ENCODE measurements around the gene IMMP2L.

DNA sequence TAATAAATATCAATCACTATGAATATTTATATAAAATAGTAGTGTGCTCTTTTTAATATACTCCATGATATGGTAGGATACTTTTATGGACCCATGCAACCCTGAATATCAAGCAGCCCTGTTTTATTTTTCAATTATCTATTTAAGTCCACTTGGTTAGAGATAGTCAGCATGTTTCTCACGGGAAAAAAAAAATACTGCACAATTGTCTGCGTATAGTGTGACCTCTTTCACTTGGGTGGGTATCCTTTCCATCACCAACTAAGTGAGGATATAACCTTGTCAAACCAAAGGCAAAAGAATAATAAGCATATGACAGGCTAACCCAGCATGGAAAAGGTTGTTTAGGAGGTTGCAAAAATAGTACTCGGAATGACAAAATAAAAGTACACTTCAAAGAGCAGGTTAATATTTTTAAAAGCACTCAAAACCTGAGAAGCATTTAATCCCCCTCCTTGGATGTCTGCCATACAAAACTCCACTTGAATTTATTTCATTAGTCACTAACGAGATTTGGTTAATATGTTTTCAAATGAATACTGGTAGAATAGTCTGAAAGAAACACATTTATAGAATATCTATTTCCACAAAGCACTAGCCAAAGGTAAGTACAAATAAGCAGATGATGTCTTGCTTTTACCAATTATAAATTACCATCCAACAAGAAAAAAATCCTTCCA is 76.5 kb downstream of the IMMP2L start:
- TF ChIP-seq, protein P1, sequence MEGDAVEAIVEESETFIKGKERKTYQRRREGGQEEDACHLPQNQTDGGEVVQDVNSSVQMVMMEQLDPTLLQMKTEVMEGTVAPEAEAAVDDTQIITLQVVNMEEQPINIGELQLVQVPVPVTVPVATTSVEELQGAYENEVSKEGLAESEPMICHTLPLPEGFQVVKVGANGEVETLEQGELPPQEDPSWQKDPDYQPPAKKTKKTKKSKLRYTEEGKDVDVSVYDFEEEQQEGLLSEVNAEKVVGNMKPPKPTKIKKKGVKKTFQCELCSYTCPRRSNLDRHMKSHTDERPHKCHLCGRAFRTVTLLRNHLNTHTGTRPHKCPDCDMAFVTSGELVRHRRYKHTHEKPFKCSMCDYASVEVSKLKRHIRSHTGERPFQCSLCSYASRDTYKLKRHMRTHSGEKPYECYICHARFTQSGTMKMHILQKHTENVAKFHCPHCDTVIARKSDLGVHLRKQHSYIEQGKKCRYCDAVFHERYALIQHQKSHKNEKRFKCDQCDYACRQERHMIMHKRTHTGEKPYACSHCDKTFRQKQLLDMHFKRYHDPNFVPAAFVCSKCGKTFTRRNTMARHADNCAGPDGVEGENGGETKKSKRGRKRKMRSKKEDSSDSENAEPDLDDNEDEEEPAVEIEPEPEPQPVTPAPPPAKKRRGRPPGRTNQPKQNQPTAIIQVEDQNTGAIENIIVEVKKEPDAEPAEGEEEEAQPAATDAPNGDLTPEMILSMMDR (IDR thresholded peaks at IDR 0.05): no peak
- no peak for TF ChIP-seq POLR2AphosphoS5 (IDR thresholded peaks at IDR 0.05; ENCODE audit: low read depth, low read length)
